Measurements from ENCODE around the gene PIP5K1C.

Gene PIP5K1C

GRCh38 chr19:3645067-3645396 is 55.2 kb downstream of the PIP5K1C start:
- Histone ChIP-seq H3K27ac (ENCODE audit: low read depth, low read length) (no peak overlapping the region), H3K4me1 (ENCODE audit: control insufficient read depth in 1 of 2, insufficient read depth in 2 of 2, low read length in 2 of 2) (no peaks in the 10 kb centered on the region), H3K27me3 (ENCODE audit: control insufficient read depth in 1 of 2, insufficient read depth in 2 of 2, low read length in 2 of 2) (no peaks in the 10 kb centered on the region), H3K36me3 (ENCODE audit: control insufficient read depth in 1 of 2, insufficient read depth in 2 of 2, low read length in 2 of 2) (peaks cover 0 to 31% of the 10 kb centered on the region in 2 donors), H3K4me3 (ENCODE audit: low read depth in 1 of 2, low read length in 2 of 2) (no peak overlapping the region), H3K9ac (ENCODE audit: low read depth in 1 of 2, low read length in 2 of 2) (no peak overlapping the region), H3K9me3 (ENCODE audit: control insufficient read depth in 1 of 2, low read length in 2 of 2) (no peaks in the 10 kb centered on the region)

DNA sequence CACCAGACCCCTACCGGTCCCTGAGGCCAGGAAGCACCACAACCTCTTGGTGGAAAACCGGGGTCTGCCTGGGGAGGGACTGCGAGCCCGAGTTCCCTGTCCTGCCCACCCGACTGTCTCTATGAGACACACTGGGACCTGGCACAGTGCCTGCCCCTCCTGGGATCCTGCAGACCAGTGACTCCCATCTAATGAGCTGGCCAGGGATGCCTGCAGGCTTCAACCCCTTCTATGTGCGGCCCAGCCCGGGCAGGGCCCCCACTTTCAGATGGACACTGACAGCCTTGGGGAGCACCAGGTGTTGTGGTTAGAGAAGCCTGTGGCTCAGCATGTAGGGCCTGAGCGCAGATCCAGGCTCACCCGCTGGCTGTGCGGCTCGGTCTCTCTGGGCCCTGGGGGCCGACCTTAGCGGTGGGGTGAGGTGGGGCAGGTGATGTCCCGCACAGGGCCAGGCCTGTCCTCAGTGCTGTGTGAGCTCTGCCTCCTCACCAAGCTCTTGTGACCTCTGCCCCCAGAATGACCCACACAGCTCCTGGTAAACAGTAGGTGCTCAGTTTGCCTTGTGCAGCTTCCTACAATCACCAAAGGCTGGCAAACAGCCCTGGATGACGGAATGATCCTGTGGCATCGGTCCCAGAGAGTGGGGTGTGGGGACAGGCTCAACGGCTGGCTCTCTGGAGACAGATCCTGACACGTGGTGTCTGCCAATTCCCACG is 55.8 kb downstream of the PIP5K1C start:
- Histone ChIP-seq H3K9ac (ENCODE audit: low read depth in 1 of 2, low read length in 2 of 2) (no peak overlapping the region), H3K27ac (ENCODE audit: low read depth, low read length) (no peak overlapping the region), H3K4me1 (ENCODE audit: control insufficient read depth in 1 of 2, insufficient read depth in 2 of 2, low read length in 2 of 2) (no peaks in the 10 kb centered on the region)

GRCh38 chr19:3643674-3644313 is 56.5 kb downstream of the PIP5K1C start:
- Histone ChIP-seq H3K9me3 (ENCODE audit: control insufficient read depth in 1 of 2, low read length in 2 of 2) (no peaks in the 10 kb centered on the region), H3K27ac (ENCODE audit: low read depth, low read length) (no peak overlapping the region), H3K4me3 (ENCODE audit: low read depth in 1 of 2, low read length in 2 of 2) (no peak overlapping the region), H3K9ac (ENCODE audit: low read depth in 1 of 2, low read length in 2 of 2) (no peak overlapping the region), H3K4me1 (ENCODE audit: control insufficient read depth in 1 of 2, insufficient read depth in 2 of 2, low read length in 2 of 2) (no peaks in the 10 kb centered on the region), H3K36me3 (ENCODE audit: control insufficient read depth in 1 of 2, insufficient read depth in 2 of 2, low read length in 2 of 2) (peaks cover 4 to 38% of the 10 kb centered on the region in 2 donors), H3K27me3 (ENCODE audit: control insufficient read depth in 1 of 2, insufficient read depth in 2 of 2, low read length in 2 of 2) (no peaks in the 10 kb centered on the region)

More for the DNA sequence above, 55.8 kb downstream of the PIP5K1C start:
- Histone ChIP-seq H3K4me3 (ENCODE audit: low read depth in 1 of 2, low read length in 2 of 2) (no peak overlapping the region), H3K9me3 (ENCODE audit: control insufficient read depth in 1 of 2, low read length in 2 of 2) (no peaks in the 10 kb centered on the region), H3K27me3 (ENCODE audit: control insufficient read depth in 1 of 2, insufficient read depth in 2 of 2, low read length in 2 of 2) (no peaks in the 10 kb centered on the region), H3K36me3 (ENCODE audit: control insufficient read depth in 1 of 2, insufficient read depth in 2 of 2, low read length in 2 of 2) (peaks cover 4 to 31% of the 10 kb centered on the region in 2 donors)

GRCh38 chr19:3642987-3643673 is 57.1 kb downstream of the PIP5K1C start:
- H3K4me3 ChIP-seq (ENCODE audit: low read depth in 1 of 2, low read length in 2 of 2), result no peak overlapping the region
- no peaks in the 10 kb centered on the region for H3K9me3 ChIP-seq (ENCODE audit: control insufficient read depth in 1 of 2, low read length in 2 of 2)
- no peaks in the 10 kb centered on the region for H3K4me1 ChIP-seq (ENCODE audit: control insufficient read depth in 1 of 2, insufficient read depth in 2 of 2, low read length in 2 of 2)
- no peaks in the 10 kb centered on the region for H3K27me3 ChIP-seq (ENCODE audit: control insufficient read depth in 1 of 2, insufficient read depth in 2 of 2, low read length in 2 of 2)
- no peak overlapping the region for H3K27ac ChIP-seq (ENCODE audit: low read depth, low read length)
- peaks cover 4 to 45% of the 10 kb centered on the region in 2 donors for H3K36me3 ChIP-seq (ENCODE audit: control insufficient read depth in 1 of 2, insufficient read depth in 2 of 2, low read length in 2 of 2)
- no peak overlapping the region for H3K9ac ChIP-seq (ENCODE audit: low read depth in 1 of 2, low read length in 2 of 2)

- Histone ChIP-seq H3K36me3 (ENCODE audit: control insufficient read depth in 1 of 2, insufficient read depth in 2 of 2, low read length in 2 of 2) (peaks cover 4 to 45% of the 10 kb centered on the region in 2 donors), H3K4me3 (ENCODE audit: low read depth in 1 of 2, low read length in 2 of 2) (no peak overlapping the region), H3K4me1 (ENCODE audit: control insufficient read depth in 1 of 2, insufficient read depth in 2 of 2, low read length in 2 of 2) (no peaks in the 10 kb centered on the region), H3K27ac (ENCODE audit: low read depth, low read length) (no peak overlapping the region), H3K27me3 (ENCODE audit: control insufficient read depth in 1 of 2, insufficient read depth in 2 of 2, low read length in 2 of 2) (no peaks in the 10 kb centered on the region), H3K9ac (ENCODE audit: low read depth in 1 of 2, low read length in 2 of 2) (no peak overlapping the region), H3K9me3 (ENCODE audit: control insufficient read depth in 1 of 2, low read length in 2 of 2) (no peaks in the 10 kb centered on the region)
These were observed 58.0 kb downstream of the PIP5K1C start for GRCh38 chr19:3642296-3642695.

DNA sequence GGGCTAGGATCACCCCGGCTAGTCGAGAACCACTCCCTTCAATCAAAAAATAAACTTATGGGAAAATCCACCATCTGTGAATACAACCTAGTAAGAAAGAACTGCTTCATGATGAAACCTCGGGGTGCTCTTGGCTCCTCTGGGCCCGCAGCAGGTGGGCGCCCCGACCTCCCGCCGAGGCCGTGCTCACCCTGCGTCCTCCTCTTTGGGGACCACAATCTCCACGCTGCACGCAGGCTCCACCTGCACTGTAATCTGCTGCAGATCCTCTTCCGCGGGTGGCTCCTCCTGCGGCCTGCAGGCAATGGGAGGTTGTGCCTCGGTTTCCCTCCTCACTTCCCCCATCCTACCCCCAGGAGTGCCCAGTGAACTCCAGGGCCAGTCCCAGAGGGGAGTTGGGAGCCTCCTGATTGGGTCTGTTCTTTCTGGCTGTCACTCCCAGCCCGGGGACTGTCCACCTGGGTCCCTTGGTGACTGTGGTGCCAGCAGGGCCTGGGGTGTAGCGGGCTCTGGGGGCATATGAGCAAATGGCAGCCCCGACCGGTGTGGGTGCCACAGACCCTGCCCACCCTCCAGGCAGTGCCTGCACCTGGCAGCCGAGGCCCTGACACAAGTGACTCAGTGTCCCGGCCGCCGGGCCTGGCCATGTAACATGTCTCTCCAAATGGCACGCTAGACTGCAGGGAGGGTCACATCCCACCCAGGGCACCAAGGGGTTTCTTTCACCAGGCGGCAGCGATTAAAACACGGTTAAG is 58.6 kb downstream of the PIP5K1C start:
- H3K4me3 ChIP-seq (ENCODE audit: low read depth in 1 of 2, low read length in 2 of 2), result no peak overlapping the region
- H3K9me3 ChIP-seq (ENCODE audit: control insufficient read depth in 1 of 2, low read length in 2 of 2), result no peaks in the 10 kb centered on the region
- no peak overlapping the region for H3K27ac ChIP-seq (ENCODE audit: low read depth, low read length)
- H3K36me3 ChIP-seq (ENCODE audit: control insufficient read depth in 1 of 2, insufficient read depth in 2 of 2, low read length in 2 of 2), result peaks cover 4 to 47% of the 10 kb centered on the region in 2 donors
- no peaks in the 10 kb centered on the region for H3K27me3 ChIP-seq (ENCODE audit: control insufficient read depth in 1 of 2, insufficient read depth in 2 of 2, low read length in 2 of 2)
- no peaks in the 10 kb centered on the region for H3K4me1 ChIP-seq (ENCODE audit: control insufficient read depth in 1 of 2, insufficient read depth in 2 of 2, low read length in 2 of 2)
- no peak overlapping the region for H3K9ac ChIP-seq (ENCODE audit: low read depth in 1 of 2, low read length in 2 of 2)

DNA sequence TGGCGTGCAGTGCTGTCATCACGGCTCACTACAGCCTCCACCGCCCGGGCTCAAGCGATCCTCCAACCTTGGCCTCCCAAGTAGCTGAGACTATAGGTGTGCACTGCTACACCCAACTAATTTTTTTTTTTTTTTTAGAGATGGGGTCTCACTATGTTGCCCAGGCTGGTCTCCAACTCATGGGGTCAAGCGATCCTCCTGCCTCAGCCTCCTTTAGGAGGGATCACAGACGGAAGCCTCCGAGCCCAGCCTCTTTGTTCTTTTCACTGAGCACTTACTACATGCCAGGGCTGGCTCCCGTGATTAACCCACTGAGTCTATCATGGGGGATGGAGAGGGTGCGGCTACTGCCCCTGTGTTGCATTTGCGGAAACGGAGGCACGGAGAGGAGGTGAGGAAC is 60.8 kb downstream of the PIP5K1C start:
- H3K36me3 ChIP-seq (ENCODE audit: control insufficient read depth in 1 of 2, insufficient read depth in 2 of 2, low read length in 2 of 2), result peaks cover 4 to 34% of the 10 kb centered on the region in 2 donors

DNA sequence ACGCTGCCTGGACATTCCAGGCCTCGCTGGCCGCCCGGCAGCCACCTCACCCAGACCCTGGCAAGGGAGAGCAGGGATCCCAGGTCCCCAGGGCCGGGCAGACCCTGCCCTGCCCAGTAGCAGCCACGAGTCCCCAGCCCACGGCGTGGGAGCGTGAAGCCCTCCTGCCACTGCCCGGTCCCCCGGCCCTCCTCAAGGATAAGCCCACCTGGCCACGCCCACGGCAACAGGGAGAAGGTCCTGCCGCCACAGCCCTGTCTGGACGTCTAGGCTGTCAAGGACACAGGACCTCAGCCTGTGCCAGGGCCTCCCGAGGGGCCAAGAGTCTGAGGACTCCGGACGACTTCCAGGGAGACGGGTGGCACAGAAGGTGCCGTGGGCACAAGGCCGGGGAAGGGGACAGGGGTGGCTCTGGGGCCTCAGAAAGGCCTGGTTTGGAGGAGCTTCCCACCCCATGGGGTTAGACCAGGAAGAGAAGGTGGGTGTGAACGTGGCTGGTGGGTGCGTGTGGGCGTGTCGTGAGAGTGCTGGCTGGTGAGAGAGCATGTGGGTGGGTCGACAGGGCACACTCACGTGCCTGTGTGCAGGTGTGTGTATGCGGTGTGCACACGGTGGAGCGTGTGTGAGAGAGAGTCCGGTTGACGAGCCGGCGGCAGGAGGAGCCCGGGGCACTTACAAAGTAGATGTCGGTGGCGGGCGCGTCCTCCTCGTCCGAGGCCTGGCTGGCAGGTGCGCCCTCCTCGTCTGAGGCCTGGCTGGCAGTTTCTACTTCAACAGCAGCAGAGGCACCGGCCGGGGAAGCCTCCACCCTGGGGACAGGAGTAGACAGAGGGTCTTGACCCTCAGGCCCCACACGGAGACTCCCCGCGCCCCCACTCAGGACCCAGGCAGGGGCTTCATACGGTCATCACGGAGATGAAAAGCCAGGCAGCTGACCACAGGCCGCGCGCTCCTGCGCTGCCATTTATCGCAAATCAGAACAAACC is 61.8 kb downstream of the PIP5K1C start:
- no peak overlapping the region for H3K4me3 ChIP-seq (ENCODE audit: low read depth in 1 of 2, low read length in 2 of 2)
- H3K36me3 ChIP-seq (ENCODE audit: control insufficient read depth in 1 of 2, insufficient read depth in 2 of 2, low read length in 2 of 2), result peaks cover 4 to 34% of the 10 kb centered on the region in 2 donors
- H3K9me3 ChIP-seq (ENCODE audit: control insufficient read depth in 1 of 2, low read length in 2 of 2), result no peaks in the 10 kb centered on the region
- no peaks in the 10 kb centered on the region for H3K27me3 ChIP-seq (ENCODE audit: control insufficient read depth in 1 of 2, insufficient read depth in 2 of 2, low read length in 2 of 2)
- H3K27ac ChIP-seq (ENCODE audit: low read depth, low read length), result no peak overlapping the region
- no peaks in the 10 kb centered on the region for H3K4me1 ChIP-seq (ENCODE audit: control insufficient read depth in 1 of 2, insufficient read depth in 2 of 2, low read length in 2 of 2)
- H3K9ac ChIP-seq (ENCODE audit: low read depth in 1 of 2, low read length in 2 of 2), result no peak overlapping the region

More for the DNA sequence above, 60.8 kb downstream of the PIP5K1C start:
- Histone ChIP-seq H3K27ac (ENCODE audit: low read depth, low read length) (no peak overlapping the region), H3K4me3 (ENCODE audit: low read depth in 1 of 2, low read length in 2 of 2) (no peak overlapping the region), H3K4me1 (ENCODE audit: control insufficient read depth in 1 of 2, insufficient read depth in 2 of 2, low read length in 2 of 2) (no peaks in the 10 kb centered on the region), H3K9me3 (ENCODE audit: control insufficient read depth in 1 of 2, low read length in 2 of 2) (no peaks in the 10 kb centered on the region), H3K27me3 (ENCODE audit: control insufficient read depth in 1 of 2, insufficient read depth in 2 of 2, low read length in 2 of 2) (no peaks in the 10 kb centered on the region), H3K9ac (ENCODE audit: low read depth in 1 of 2, low read length in 2 of 2) (no peak overlapping the region)

GRCh38 chr19:3637621-3638020 is 62.6 kb downstream of the PIP5K1C start:
- H3K9me3 ChIP-seq (ENCODE audit: control insufficient read depth in 1 of 2, low read length in 2 of 2), result no peaks in the 10 kb centered on the region
- H3K36me3 ChIP-seq (ENCODE audit: control insufficient read depth in 1 of 2, insufficient read depth in 2 of 2, low read length in 2 of 2), result peaks cover 4 to 31% of the 10 kb centered on the region in 2 donors

More at GRCh38 chr19:3637621-3638020, 62.6 kb downstream of the PIP5K1C start:
- no peaks in the 10 kb centered on the region for H3K27me3 ChIP-seq (ENCODE audit: control insufficient read depth in 1 of 2, insufficient read depth in 2 of 2, low read length in 2 of 2)
- H3K9ac ChIP-seq (ENCODE audit: low read depth in 1 of 2, low read length in 2 of 2), result no peak overlapping the region
- no peaks in the 10 kb centered on the region for H3K4me1 ChIP-seq (ENCODE audit: control insufficient read depth in 1 of 2, insufficient read depth in 2 of 2, low read length in 2 of 2)
- H3K4me3 ChIP-seq (ENCODE audit: low read depth in 1 of 2, low read length in 2 of 2), result no peak overlapping the region
- no peak overlapping the region for H3K27ac ChIP-seq (ENCODE audit: low read depth, low read length)

All from duodenal mucosa (tissue), 2 donors.